ENCODE data around the gene PDPN. TPM values are rescaled to one million over a fixed set of nuclear protein-coding genes. Genes with fewer than 3 reads are reported as not detected.

Gene PDPN
- total and polyA plus RNA-seq, 2 experiments from 2014 or later: 67.3 to 82.8 TPM

DNA sequence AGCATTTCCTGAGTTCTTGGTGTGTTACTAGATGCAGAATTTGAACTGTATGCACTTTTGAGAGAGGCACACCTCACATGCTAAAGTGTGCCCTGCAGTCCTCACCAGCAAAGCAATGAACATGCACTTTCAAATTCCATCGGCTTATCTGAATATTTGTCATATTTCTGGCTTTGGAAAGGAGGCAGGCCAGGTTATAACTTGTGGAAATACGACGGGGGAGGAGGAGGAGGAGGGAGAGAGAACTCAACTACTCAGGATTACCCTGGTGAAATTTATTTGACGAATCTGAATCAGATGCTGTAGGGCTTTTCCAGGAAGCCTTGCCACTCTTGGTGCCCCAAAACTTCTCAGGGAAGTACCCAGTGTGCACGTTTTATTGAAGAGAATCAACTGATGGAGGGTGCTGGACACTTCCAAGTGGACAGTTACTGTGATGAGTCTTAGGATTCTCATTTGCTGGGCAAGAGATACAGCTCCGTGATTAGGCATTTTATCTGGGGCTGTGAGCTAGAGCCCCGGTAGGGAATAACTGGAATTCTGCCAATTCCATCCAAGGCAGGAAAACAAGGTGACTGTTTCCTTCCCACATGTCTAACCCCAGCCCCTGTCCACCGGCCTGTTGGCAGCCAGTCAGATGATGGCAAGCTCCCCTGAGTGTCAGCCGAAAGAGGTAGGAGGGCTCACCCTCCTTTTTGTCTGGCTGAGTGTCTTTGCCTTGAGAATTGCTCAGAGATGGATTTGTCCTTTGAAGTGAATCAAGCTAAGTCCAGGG, 3.8 kb downstream of the PDPN start:
- peaks cover 83% of the 10 kb centered on the region for H3K79me2 ChIP-seq (replicated peaks; ENCODE audit: insufficient read depth)
- H3K4me1 ChIP-seq (ENCODE audit: insufficient read depth): peaks cover 44% of the 10 kb centered on the region
- Mint-ChIP-seq H3K9me3 (no peaks in the 10 kb centered on the region), H3K27ac (peak overlapping the region; percentile 58), H3K4me3 (no peak overlapping the region; the same call in 2 of the 3 replicates), H3K27me3 (ENCODE audit: insufficient read depth, low read depth, poor library complexity) (peaks cover 7% of the 10 kb centered on the region), H3K36me3 (ENCODE audit: low read depth) (peaks cover 35% of the 10 kb centered on the region), H3K4me1 (peaks cover 52% of the 10 kb centered on the region)
- no peak overlapping the region for H3K27ac ChIP-seq (ENCODE audit: low read depth)
- peak overlapping the region; percentile 96 for H3K4me2 ChIP-seq
- H3K27me3 ChIP-seq (ENCODE audit: insufficient read depth): no peaks in the 10 kb centered on the region
- no peak overlapping the region for H3K4me3 ChIP-seq
- H2AFZ ChIP-seq: no peak overlapping the region
- H3K9me2 ChIP-seq (ENCODE audit: insufficient read depth): no peaks in the 10 kb centered on the region
- H3F3A ChIP-seq (replicated peaks; ENCODE audit: low read depth): peaks cover 7% of the 10 kb centered on the region; the same call in 1 of the 2 replicates
- peaks cover 22% of the 10 kb centered on the region; the same call in 1 of the 2 replicates for H4K20me1 ChIP-seq (replicated peaks; ENCODE audit: insufficient read depth)
- TF ChIP-seq POLR2AphosphoS5 (IDR thresholded peaks at IDR 0.05; ENCODE audit: low read depth) (no peak), CREB1 (CRISPR knock-in tag; IDR thresholded peaks at IDR 0.05; ENCODE audit: low read depth) (no peak), JUNB (IDR thresholded peaks at IDR 0.05; ENCODE audit: unreplicated experiment) (no peak), EZH2 (IDR thresholded peaks at IDR 0.05; ENCODE audit: low read depth, unreplicated experiment) (no peak), ZNF114 (CRISPR knock-in tag; IDR thresholded peaks at IDR 0.05) (no peak), EZH2phosphoT487 (IDR thresholded peaks at IDR 0.05; ENCODE audit: unreplicated experiment) (no peak), STAT1 (IDR thresholded peaks at IDR 0.05; ENCODE audit: unreplicated experiment) (no peak), NANOG (IDR thresholded peaks at IDR 0.05; ENCODE audit: borderline replicate concordance) (no peak), ZNF331 (CRISPR knock-in tag; IDR thresholded peaks at IDR 0.05; ENCODE audit: low read depth) (no peak)
- TF ChIP-seq, protein P1, sequence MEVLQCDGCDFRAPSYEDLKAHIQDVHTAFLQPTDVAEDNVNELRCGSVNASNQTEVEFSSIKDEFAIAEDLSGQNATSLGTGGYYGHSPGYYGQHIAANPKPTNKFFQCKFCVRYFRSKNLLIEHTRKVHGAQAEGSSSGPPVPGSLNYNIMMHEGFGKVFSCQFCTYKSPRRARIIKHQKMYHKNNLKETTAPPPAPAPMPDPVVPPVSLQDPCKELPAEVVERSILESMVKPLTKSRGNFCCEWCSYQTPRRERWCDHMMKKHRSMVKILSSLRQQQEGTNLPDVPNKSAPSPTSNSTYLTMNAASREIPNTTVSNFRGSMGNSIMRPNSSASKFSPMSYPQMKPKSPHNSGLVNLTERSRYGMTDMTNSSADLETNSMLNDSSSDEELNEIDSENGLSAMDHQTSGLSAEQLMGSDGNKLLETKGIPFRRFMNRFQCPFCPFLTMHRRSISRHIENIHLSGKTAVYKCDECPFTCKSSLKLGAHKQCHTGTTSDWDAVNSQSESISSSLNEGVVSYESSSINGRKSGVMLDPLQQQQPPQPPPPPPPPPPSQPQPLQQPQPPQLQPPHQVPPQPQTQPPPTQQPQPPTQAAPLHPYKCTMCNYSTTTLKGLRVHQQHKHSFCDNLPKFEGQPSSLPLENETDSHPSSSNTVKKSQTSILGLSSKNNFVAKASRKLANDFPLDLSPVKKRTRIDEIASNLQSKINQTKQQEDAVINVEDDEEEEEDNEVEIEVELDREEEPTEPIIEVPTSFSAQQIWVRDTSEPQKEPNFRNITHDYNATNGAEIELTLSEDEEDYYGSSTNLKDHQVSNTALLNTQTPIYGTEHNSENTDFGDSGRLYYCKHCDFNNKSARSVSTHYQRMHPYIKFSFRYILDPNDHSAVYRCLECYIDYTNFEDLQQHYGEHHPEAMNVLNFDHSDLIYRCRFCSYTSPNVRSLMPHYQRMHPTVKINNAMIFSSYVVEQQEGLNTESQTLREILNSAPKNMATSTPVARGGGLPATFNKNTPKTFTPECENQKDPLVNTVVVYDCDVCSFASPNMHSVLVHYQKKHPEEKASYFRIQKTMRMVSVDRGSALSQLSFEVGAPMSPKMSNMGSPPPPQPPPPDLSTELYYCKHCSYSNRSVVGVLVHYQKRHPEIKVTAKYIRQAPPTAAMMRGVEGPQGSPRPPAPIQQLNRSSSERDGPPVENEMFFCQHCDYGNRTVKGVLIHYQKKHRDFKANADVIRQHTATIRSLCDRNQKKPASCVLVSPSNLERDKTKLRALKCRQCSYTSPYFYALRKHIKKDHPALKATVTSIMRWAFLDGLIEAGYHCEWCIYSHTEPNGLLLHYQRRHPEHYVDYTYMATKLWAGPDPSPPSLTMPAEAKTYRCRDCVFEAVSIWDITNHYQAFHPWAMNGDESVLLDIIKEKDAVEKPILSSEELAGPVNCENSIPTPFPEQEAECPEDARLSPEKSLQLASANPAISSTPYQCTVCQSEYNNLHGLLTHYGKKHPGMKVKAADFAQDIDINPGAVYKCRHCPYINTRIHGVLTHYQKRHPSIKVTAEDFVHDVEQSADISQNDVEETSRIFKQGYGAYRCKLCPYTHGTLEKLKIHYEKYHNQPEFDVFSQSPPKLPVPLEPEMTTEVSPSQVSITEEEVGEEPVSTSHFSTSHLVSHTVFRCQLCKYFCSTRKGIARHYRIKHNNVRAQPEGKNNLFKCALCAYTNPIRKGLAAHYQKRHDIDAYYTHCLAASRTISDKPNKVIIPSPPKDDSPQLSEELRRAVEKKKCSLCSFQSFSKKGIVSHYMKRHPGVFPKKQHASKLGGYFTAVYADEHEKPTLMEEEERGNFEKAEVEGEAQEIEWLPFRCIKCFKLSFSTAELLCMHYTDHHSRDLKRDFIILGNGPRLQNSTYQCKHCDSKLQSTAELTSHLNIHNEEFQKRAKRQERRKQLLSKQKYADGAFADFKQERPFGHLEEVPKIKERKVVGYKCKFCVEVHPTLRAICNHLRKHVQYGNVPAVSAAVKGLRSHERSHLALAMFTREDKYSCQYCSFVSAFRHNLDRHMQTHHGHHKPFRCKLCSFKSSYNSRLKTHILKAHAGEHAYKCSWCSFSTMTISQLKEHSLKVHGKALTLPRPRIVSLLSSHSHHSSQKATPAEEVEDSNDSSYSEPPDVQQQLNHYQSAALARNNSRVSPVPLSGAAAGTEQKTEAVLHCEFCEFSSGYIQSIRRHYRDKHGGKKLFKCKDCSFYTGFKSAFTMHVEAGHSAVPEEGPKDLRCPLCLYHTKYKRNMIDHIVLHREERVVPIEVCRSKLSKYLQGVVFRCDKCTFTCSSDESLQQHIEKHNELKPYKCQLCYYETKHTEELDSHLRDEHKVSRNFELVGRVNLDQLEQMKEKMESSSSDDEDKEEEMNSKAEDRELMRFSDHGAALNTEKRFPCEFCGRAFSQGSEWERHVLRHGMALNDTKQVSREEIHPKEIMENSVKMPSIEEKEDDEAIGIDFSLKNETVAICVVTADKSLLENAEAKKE (CRISPR knock-in tag; IDR thresholded peaks at IDR 0.05): no peak
- TF ChIP-seq, protein P2, sequence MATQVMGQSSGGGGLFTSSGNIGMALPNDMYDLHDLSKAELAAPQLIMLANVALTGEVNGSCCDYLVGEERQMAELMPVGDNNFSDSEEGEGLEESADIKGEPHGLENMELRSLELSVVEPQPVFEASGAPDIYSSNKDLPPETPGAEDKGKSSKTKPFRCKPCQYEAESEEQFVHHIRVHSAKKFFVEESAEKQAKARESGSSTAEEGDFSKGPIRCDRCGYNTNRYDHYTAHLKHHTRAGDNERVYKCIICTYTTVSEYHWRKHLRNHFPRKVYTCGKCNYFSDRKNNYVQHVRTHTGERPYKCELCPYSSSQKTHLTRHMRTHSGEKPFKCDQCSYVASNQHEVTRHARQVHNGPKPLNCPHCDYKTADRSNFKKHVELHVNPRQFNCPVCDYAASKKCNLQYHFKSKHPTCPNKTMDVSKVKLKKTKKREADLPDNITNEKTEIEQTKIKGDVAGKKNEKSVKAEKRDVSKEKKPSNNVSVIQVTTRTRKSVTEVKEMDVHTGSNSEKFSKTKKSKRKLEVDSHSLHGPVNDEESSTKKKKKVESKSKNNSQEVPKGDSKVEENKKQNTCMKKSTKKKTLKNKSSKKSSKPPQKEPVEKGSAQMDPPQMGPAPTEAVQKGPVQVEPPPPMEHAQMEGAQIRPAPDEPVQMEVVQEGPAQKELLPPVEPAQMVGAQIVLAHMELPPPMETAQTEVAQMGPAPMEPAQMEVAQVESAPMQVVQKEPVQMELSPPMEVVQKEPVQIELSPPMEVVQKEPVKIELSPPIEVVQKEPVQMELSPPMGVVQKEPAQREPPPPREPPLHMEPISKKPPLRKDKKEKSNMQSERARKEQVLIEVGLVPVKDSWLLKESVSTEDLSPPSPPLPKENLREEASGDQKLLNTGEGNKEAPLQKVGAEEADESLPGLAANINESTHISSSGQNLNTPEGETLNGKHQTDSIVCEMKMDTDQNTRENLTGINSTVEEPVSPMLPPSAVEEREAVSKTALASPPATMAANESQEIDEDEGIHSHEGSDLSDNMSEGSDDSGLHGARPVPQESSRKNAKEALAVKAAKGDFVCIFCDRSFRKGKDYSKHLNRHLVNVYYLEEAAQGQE (IDR thresholded peaks at IDR 0.05; ENCODE audit: unreplicated experiment): no peak
- TF ChIP-seq, protein P3, sequence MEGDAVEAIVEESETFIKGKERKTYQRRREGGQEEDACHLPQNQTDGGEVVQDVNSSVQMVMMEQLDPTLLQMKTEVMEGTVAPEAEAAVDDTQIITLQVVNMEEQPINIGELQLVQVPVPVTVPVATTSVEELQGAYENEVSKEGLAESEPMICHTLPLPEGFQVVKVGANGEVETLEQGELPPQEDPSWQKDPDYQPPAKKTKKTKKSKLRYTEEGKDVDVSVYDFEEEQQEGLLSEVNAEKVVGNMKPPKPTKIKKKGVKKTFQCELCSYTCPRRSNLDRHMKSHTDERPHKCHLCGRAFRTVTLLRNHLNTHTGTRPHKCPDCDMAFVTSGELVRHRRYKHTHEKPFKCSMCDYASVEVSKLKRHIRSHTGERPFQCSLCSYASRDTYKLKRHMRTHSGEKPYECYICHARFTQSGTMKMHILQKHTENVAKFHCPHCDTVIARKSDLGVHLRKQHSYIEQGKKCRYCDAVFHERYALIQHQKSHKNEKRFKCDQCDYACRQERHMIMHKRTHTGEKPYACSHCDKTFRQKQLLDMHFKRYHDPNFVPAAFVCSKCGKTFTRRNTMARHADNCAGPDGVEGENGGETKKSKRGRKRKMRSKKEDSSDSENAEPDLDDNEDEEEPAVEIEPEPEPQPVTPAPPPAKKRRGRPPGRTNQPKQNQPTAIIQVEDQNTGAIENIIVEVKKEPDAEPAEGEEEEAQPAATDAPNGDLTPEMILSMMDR (conservative IDR thresholded peaks at IDR 0.05; ENCODE audit: low read depth in 2 of 2): no peak
- TF ChIP-seq, protein P4, sequence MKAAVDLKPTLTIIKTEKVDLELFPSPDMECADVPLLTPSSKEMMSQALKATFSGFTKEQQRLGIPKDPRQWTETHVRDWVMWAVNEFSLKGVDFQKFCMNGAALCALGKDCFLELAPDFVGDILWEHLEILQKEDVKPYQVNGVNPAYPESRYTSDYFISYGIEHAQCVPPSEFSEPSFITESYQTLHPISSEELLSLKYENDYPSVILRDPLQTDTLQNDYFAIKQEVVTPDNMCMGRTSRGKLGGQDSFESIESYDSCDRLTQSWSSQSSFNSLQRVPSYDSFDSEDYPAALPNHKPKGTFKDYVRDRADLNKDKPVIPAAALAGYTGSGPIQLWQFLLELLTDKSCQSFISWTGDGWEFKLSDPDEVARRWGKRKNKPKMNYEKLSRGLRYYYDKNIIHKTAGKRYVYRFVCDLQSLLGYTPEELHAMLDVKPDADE (IDR thresholded peaks at IDR 0.05): no peak
- ATAC-seq: no peak
- DNase-seq (ENCODE audit: low spot score): no peak
- H3K36me3 ChIP-seq (ENCODE audit: insufficient read depth): no peaks in the 10 kb centered on the region

All from GM23338 (cell line).